Muscle layer of colon (tissue), 2 donors: ENCODE data around the gene ABCG2.

ENCODE experiments used
- H3K27ac ChIP-seq: one replicate; pipeline ENCODE4 v1.7.0; 2013; ENCODE audit warnings: low read depth, mild to moderate bottlenecking, low read length, moderate library complexity
- H3K27me3 ChIP-seq, 2 donors: one replicate each; pipeline ENCODE4 v1.7.0; 2013; ENCODE audit warnings: low read length in 2 of 2, mild to moderate bottlenecking in 2 of 2; ENCODE audit not compliant: insufficient read depth in 2 of 2, control insufficient read depth in 1 of 2
- H3K36me3 ChIP-seq: one replicate; pipeline ENCODE4 v1.7.0; 2013; ENCODE audit warnings: mild to moderate bottlenecking, low read length; ENCODE audit not compliant: insufficient read depth
- H3K4me1 ChIP-seq: one replicate; pipeline ENCODE4 v1.7.0; 2013; ENCODE audit warnings: mild to moderate bottlenecking, low read length; ENCODE audit not compliant: insufficient read depth
- H3K4me3 ChIP-seq, 2 donors: one replicate each; pipeline ENCODE4 v1.7.0; 2013; ENCODE audit warnings: low read length in 2 of 2, low read depth in 1 of 2, mild to moderate bottlenecking in 1 of 2, moderate library complexity in 1 of 2
- H3K9ac ChIP-seq: one replicate; pipeline ENCODE4 v1.7.0; 2013; ENCODE audit warnings: low read length
- H3K9me3 ChIP-seq: one replicate; pipeline ENCODE4 v1.7.0; 2013; ENCODE audit warnings: mild to moderate bottlenecking, low read length
- donor health status: abdominal sarcoma.
- donor health status: Adenocarcinoma of cecum.

The ABCG2 gene

DNA sequence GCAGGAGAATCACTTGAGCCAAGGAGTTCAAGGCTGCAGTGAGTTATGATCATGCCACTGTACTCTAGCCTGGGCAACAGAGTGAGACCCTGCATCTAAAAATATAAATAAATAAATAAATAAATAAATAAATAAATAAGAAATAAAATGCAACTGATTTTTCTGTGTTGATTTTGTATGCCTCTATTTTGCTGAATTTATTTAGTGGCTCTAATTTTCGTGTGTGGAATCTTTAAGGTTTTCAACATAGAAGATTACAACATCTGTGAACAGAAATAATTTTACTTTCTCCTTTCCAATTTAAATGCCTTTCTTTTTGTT is 30.9 kb upstream of the ABCG2 start:
- Histone ChIP-seq H3K4me3 (no peak overlapping the region), H3K4me1 (no peaks in the 10 kb centered on the region), H3K9ac (no peak overlapping the region), H3K36me3 (no peaks in the 10 kb centered on the region), H3K27me3 (no peaks in the 10 kb centered on the region), H3K9me3 (no peaks in the 10 kb centered on the region), H3K27ac (no peak overlapping the region)

- H3K9ac ChIP-seq = no peak overlapping the region
Observed at GRCh38 chr4:88188738-88189417, 30.4 kb upstream of the ABCG2 start.

DNA sequence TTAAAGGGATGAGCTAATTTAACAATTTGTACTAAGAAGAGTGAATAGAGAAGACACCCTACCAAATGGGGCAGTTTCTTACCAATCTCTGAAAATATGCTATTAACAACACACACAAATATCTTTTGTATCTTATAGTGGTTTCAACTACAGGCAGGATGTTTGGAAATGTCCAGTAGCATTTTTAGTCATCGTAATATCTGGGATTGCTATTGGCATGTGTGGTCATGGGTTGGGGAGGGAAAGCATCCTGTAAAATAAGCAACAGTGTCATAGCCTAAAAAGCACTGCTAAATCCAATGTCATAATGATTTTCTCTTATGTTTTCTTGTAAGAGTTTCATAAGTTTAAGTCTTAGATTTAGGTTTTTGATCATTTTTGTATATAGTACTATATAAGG is 29.3 kb upstream of the ABCG2 start:
- H3K9me3 ChIP-seq = no peaks in the 10 kb centered on the region
- H3K4me1 ChIP-seq = no peaks in the 10 kb centered on the region
- H3K27ac ChIP-seq = no peak overlapping the region
- H3K36me3 ChIP-seq = no peaks in the 10 kb centered on the region
- H3K9ac ChIP-seq = no peak overlapping the region
- H3K27me3 ChIP-seq = no peaks in the 10 kb centered on the region
- no peak overlapping the region for H3K4me3 ChIP-seq

More at GRCh38 chr4:88188738-88189417, 30.4 kb upstream of the ABCG2 start:
- Histone ChIP-seq H3K36me3 (no peaks in the 10 kb centered on the region), H3K4me3 (no peak overlapping the region), H3K4me1 (no peaks in the 10 kb centered on the region), H3K9me3 (no peaks in the 10 kb centered on the region), H3K27ac (no peak overlapping the region), H3K27me3 (no peaks in the 10 kb centered on the region)

DNA sequence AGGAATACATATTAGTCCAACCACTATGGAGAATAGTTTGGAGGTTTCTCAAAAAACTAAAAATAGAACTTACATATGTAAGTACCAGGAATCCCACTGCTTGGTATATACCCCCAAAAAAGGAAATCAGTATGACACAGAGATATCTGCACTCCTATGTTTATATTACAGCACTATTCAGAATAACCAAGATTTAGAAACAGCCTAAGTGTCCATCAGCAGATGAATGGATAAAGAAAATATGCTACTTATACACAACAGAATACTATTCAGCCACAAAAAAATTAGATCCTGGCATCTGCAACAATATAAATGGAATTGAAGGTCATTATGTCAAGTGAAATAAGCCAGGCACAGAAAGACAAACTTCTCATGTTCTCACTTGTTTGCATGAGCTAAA is 27.5 kb upstream of the ABCG2 start:
- Histone ChIP-seq H3K4me1 (no peaks in the 10 kb centered on the region), H3K9ac (no peak overlapping the region), H3K27me3 (no peaks in the 10 kb centered on the region), H3K4me3 (no peak overlapping the region), H3K36me3 (no peaks in the 10 kb centered on the region), H3K27ac (no peak overlapping the region), H3K9me3 (no peaks in the 10 kb centered on the region)

- peaks cover 4% of the 10 kb centered on the region for H3K9me3 ChIP-seq
Observed at GRCh38 chr4:88179261-88179660, 20.8 kb upstream of the ABCG2 start.

DNA sequence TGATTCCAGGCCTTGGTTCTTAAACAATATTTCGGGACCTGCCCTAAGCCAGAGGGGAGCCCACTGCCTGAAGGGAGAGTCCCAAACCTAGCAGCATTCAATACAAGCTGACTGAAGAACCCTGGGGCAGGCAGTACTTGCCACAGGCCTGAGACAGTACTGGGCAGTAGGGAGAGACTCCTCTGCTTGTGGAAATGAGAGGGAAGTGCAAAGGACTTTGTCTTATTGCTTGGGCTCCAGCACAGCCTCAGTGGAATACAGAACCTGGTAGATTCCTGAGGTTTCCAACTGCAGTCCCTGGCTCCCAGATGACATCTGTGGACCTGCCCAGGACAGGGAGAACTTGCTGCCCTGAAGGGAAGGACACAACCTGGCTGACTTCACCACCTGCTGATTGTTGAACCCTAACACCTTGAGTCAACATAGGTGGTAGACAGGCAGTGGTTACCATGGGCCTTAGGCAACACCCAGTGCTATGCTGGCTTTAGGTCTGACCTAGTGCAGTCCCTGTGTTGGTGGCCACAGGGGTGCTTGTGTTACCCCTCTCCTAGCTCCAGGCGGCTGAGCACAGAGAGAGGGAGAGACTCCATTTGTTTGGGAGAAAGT is 20.3 kb upstream of the ABCG2 start:
- Histone ChIP-seq H3K4me1 (no peaks in the 10 kb centered on the region), H3K27ac (no peak overlapping the region), H3K9ac (no peak overlapping the region), H3K9me3 (peaks cover 4% of the 10 kb centered on the region), H3K27me3 (no peaks in the 10 kb centered on the region), H3K36me3 (no peaks in the 10 kb centered on the region), H3K4me3 (no peak overlapping the region)

More at GRCh38 chr4:88179261-88179660, 20.8 kb upstream of the ABCG2 start:
- Histone ChIP-seq H3K27ac (no peak overlapping the region), H3K9ac (no peak overlapping the region), H3K4me1 (no peaks in the 10 kb centered on the region), H3K36me3 (no peaks in the 10 kb centered on the region), H3K27me3 (no peaks in the 10 kb centered on the region), H3K4me3 (no peak overlapping the region)

DNA sequence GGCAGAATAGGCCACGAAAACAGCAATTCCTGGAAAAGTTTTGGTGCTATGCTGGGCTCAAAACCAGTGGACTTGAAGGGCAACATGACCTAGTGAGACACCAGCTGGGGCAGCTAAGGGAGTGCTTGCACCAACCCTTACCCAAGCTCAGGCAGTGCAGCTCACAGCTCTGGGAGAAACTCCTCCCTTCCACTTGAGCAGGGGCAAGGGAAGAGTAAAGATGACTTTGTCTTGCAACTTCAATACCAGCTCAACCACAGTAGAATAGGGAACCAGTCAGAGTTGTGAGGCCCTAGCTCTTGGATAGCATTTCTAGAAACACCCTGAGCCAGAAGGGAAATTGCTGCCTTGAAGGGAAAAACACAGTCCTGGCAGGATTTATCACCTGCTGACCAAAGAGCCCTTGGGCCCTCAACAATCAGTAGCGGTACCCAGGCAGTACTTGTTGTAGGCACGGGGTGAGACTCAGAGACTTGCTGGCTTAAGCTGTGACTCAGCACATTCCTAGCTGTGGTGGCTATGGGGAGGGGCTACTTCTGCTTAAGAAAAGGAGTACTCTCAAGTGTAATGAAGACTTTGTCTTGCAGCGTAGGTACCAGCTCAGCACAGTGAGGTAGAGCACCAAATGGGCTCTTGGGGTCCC is 19.7 kb upstream of the ABCG2 start:
- no peak overlapping the region for H3K4me3 ChIP-seq
- no peak overlapping the region for H3K27ac ChIP-seq
- no peak overlapping the region for H3K9ac ChIP-seq
- no peaks in the 10 kb centered on the region for H3K27me3 ChIP-seq
- no peaks in the 10 kb centered on the region for H3K4me1 ChIP-seq
- no peaks in the 10 kb centered on the region for H3K36me3 ChIP-seq
- peaks cover 4% of the 10 kb centered on the region for H3K9me3 ChIP-seq

DNA sequence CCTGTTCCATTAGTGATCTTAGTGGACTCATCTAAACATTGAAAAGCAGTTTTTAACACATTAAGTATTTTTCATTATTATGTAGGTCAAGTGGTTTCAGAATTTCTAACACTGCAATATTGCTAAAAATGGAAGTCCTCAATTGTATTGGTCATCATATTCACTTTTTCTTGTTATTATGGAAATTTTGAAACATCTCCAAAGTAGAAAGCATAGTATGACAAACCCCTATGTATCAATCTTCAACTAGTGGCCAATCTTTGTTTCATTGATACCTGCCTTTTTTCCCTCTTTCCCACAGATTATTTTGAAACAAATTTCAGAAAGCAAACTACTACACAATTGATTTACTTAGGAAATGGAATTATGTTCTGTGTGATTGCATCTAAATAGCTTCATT is 14.5 kb upstream of the ABCG2 start:
- H3K36me3 ChIP-seq = no peaks in the 10 kb centered on the region
- H3K4me1 ChIP-seq = no peaks in the 10 kb centered on the region

GRCh38 chr4:88171206-88171605 is 12.8 kb upstream of the ABCG2 start:
- H3K9ac ChIP-seq = no peak overlapping the region
- H3K27me3 ChIP-seq = no peaks in the 10 kb centered on the region
- no peaks in the 10 kb centered on the region for H3K4me1 ChIP-seq
- H3K4me3 ChIP-seq = no peak overlapping the region
- H3K9me3 ChIP-seq = no peaks in the 10 kb centered on the region
- H3K36me3 ChIP-seq = no peaks in the 10 kb centered on the region
- no peak overlapping the region for H3K27ac ChIP-seq

More for the DNA sequence above, 14.5 kb upstream of the ABCG2 start:
- H3K27ac ChIP-seq = no peak overlapping the region
- H3K4me3 ChIP-seq = no peak overlapping the region
- no peak overlapping the region for H3K9ac ChIP-seq
- H3K27me3 ChIP-seq = no peaks in the 10 kb centered on the region
- H3K9me3 ChIP-seq = no peaks in the 10 kb centered on the region

GRCh38 chr4:88169298-88169697 is 10.9 kb upstream of the ABCG2 start:
- H3K27me3 ChIP-seq = no peaks in the 10 kb centered on the region
- no peak overlapping the region for H3K9ac ChIP-seq
- H3K4me3 ChIP-seq = no peak overlapping the region
- H3K27ac ChIP-seq = no peak overlapping the region
- H3K9me3 ChIP-seq = no peaks in the 10 kb centered on the region
- H3K36me3 ChIP-seq = no peaks in the 10 kb centered on the region
- H3K4me1 ChIP-seq = no peaks in the 10 kb centered on the region

- H3K27ac ChIP-seq = no peak overlapping the region
- no peaks in the 10 kb centered on the region for H3K9me3 ChIP-seq
- no peaks in the 10 kb centered on the region for H3K27me3 ChIP-seq
- H3K9ac ChIP-seq = no peak overlapping the region
- no peaks in the 10 kb centered on the region for H3K36me3 ChIP-seq
- H3K4me1 ChIP-seq = no peaks in the 10 kb centered on the region
- H3K4me3 ChIP-seq = no peak overlapping the region
Observed at GRCh38 chr4:88166608-88167007, 8.2 kb upstream of the ABCG2 start.

GRCh38 chr4:88163336-88163735 is 4.9 kb upstream of the ABCG2 start:
- Histone ChIP-seq H3K27ac (no peak overlapping the region), H3K4me1 (no peaks in the 10 kb centered on the region), H3K9me3 (no peaks in the 10 kb centered on the region), H3K4me3 (no peak overlapping the region), H3K9ac (no peak overlapping the region), H3K36me3 (no peaks in the 10 kb centered on the region), H3K27me3 (peaks cover 0 to 7% of the 10 kb centered on the region in 2 donors)
